HG03432 (cell line): Measurements from ENCODE around the gene FAM200A.
"Not testable (repeated sequence)": the region's sequence is repeated elsewhere in the genome, so short reads cannot be mapped to it uniquely, and the experiment has no call there.

Source experiments
- ATAC-seq: cut with Tn5 transposase; IDR thresholded peaks from one replicate; pipeline ENCODE4 v1.9.1; 2021; ENCODE audit warnings: mild to moderate bottlenecking, moderate library complexity; ENCODE audit not compliant: unreplicated experiment

FAM200A gene

DNA sequence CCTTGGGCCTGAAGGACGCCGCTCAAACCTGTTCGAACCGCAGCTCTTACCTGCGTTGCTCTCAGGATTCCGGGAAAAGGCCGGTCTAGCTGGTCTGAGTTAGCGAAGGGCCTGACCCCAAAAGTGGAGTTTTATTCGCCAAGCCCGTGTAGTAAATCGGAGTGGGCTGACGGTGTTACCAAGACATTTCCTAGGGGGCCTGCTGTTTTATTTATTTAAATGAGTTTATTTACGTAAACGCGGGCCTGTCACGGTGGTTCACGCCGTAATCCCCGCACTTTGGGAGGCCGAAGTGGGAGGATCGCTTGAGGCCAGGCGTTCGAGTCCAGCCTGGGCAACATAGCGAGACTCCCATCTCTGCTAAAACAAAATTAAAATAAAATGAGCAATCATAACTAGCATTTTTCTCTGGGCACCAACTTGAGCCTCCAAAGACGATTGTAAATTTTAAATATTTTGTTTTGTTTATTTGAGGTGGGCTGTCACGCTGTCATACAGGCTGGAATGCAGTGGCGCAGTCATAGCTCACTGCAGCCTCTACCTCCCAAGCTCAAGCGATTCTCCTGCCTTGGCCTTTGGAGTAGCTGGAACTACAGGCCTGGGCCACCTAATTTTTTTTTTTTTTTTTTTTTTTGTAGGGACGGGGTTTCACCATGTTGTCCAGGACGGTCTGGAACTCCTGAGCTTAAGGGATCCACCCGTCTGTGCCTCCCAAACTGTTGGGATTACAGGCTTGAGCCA lies 7.4 kb upstream of the FAM200A start:
- no peak for ATAC-seq

DNA sequence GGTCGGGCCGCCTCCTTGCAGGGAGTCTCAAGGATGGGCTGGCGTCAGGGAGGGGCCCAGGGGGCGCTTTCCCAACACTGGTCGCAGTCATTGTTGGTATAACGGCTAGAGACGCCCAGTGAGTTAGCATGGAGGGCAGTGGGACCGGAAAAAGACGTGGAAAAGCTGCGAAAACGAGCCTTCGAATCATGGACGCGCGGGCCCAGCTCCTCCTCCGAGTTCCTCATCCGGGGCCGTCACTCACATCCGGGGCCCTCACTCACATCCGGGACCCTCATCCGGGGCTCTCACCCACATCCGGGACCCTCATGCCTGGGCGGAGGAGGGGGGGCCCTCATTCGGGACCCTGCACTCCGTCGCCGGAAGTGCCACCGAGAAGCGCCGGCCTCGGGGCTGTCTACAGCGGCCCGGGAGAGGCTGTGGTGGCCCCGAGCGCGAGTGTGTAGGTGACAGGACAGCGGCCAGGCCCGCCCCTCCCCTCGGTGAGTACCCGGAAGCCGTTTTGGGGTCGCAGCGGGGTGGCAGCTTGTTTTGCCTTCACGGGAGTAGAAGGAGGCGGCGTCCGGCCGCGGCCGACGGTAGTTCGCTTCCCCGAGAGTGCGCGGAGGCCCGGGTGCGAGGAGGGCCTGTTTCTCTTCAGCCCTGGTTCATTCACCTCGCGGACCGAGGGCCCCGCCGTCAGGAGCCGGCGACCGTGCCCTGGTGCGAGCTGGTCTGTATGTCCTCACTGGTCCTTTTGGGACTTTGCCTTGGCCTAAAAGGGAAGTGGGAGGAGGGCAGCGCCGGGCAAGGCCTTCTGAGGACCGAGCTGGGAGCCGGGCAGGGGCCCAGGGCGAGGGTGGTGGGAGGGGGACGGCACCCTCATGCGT lies 6.6 kb upstream of the FAM200A start, which contains the start of gene ZNF655:
ZNF655 (plus strand) TSS at position 337 of the 869 bp plus-strand sequence. CDS start 1,918 bp downstream, outside the sequence.
- ATAC-seq = peak; percentile 80

DNA sequence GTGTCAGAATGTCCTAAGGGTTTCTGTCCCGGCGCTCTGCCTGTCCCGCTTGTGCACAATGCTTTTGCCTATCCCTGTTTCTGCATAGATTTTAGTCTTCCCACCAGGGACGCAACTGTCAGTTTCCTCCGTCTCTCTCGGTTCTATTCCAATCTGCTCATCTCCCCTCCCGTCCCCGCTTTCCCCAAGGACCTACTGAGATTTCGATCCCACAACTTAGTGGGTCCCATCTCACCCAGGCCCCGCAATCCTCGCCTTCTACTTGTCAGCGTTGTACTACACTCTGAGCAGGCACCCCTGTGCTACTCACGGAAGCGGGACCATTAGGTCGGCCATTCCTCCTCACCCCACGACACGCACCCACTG lies 6.0 kb upstream of the FAM200A start:
- peak; percentile 48 for ATAC-seq

GRCh38 chr7:99557196-99557607 lies 5.3 kb upstream of the FAM200A start:
- no peak for ATAC-seq

DNA sequence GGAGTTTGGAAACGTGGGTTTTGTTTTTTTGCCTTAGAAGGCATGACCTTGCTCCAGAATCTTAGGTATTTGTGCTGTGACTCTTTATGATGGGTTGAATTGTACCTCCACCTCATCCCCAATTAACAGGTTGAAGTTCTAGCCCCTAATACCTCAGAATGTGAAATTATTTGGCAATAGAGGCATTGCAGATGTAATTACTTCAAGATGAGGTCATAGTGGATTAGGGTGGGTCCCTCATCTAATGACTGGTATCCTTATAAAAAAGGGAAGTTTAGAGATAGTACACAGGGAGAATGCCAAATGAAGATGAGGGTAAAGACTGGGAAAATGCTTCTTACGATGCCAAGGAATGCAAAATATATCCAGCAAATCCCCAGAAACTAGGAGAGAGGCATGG lies 3.0 kb upstream of the FAM200A start:
- ATAC-seq = no peak

GRCh38 chr7:99553039-99553438 lies 1.1 kb upstream of the FAM200A start:
- no peak for ATAC-seq

DNA sequence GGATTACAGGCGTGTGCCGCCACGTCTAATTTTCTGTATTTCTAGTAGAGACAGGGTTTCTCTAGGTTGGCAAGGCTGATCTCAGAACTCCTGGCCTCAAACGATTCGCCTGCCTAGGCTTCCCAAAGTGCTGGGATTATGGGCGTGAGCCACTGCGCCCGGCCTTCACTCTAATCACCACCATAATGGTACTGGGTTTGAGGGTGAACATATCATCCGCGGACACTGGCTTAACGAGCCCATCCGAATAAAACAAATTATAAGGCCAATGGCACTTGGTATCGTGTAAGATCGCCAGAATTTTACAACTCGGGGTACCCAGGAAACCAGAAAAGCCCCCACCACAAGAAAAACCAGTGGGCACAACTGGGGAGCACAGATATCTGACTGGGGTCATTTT lies 580 bp downstream of the FAM200A start:
- ATAC-seq = no peak

GRCh38 chr7:99549545-99549944 lies 2.4 kb downstream of the FAM200A start:
- ATAC-seq = not testable (repeated sequence)

DNA sequence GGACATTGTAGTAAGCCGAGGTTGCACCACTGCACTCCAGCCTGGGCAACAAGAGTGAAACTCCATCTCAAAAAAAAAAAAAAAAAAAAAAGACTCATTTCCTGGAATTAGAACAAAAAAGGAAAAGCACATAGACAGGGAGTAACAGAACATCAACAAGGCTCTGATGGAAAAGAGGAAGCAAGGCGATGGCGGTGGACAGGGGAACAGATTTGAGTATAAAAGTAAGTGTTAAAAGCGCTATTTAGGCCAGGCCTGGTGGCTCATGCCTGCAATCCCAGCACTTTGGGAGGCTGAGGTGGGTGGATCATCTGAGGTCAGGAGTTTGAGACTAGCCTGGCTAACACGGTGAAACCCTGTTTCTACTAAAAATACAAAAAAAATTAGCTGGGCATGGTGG lies 6.6 kb downstream of the FAM200A start:
- ATAC-seq = not testable (repeated sequence)

DNA sequence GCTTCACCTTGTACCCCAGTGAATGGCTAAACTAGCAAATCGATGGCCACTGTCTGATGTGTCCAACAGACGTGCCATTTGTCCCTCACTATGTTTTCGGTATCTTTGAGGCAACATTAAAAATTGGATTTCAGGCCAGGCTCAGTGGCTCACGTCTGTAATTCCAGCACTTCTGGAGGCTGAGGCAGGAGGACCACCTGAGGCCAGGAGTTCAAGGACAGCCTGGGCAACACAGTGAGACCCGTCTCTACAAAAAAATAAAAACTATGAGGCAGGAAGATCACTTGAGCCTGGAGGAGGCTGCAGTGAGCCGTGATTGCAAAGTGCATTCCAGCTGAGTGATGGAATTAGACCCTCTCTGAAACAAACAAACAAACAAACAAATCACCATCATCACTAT lies 8.0 kb downstream of the FAM200A start:
- no peak for ATAC-seq

DNA sequence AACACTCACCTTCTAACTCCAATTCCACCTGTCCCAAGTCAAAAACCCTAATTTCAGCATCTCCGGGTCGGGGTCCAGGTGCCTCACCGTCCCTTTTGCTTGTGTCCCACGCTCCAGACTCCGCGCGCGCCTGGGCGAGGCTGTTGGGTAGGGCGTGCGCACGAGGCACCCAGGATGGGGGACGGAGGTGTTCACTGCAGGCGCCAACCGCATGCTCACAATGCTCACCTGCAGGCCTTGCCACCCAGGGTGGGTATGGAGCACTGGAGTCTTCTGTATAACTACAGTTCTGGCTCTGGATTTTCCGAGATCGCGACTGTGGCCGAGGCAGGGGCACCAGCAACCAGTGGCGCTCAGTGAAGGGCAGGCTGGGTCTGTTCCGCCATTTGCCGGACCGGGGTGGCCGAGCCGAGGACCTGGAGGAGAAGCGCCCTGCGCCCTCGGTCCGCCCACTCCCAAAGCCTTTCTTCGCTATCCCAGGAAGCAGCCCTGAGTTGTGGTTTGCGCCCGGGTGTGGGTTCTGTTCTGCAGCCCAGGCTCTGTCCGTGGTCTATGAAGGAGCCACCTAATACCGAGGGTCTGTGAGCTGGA lies 8.7 kb downstream of the FAM200A start:
- ATAC-seq = no peak

- ATAC-seq = no peak
These were observed 10.7 kb downstream of the FAM200A start for GRCh38 chr7:99541212-99541611.

DNA sequence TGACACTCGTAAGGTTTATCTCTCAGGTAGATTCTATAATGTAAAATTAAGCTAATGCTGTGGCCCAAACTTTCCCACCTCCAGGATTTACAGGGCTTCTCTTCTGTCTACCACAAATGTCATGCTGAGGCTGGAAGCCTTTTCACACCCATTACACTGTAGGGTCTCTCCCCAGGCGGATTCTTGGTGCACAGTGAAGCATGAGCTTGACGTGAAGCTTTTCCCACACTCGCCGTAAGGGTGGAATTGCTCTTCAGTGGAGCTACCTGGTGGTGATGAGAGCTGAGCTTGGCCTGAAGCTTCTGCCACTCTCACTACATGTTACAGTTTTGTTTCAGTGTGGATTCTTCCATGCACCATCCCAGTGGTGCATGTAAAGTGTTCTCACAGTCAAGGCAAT lies 11.4 kb downstream of the FAM200A start:
- ATAC-seq = no peak

GRCh38 chr7:99539213-99539811 lies 12.6 kb downstream of the FAM200A start:
- ATAC-seq = no peak

DNA sequence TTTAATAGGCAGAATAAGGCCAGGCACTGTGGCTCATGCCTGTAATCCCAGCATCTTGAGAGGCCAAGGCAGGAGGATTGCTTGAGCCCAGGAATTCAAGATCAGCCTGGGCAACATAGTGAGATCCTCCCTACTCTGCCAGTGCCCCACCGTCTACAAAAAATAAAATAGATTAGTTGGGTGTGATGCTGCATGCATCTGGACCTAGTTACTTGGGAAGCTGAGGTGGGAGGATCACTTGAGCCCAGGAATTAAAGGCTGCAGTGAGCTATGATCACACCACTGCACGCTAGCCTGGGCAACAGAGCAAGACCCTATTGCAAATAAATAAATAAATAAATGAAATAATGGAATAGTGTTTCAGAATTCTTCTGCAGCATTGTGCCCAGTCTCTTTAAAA lies 16.2 kb downstream of the FAM200A start:
- no peak for ATAC-seq

GRCh38 chr7:99531354-99531765 lies 20.6 kb downstream of the FAM200A start:
- no peak for ATAC-seq

DNA sequence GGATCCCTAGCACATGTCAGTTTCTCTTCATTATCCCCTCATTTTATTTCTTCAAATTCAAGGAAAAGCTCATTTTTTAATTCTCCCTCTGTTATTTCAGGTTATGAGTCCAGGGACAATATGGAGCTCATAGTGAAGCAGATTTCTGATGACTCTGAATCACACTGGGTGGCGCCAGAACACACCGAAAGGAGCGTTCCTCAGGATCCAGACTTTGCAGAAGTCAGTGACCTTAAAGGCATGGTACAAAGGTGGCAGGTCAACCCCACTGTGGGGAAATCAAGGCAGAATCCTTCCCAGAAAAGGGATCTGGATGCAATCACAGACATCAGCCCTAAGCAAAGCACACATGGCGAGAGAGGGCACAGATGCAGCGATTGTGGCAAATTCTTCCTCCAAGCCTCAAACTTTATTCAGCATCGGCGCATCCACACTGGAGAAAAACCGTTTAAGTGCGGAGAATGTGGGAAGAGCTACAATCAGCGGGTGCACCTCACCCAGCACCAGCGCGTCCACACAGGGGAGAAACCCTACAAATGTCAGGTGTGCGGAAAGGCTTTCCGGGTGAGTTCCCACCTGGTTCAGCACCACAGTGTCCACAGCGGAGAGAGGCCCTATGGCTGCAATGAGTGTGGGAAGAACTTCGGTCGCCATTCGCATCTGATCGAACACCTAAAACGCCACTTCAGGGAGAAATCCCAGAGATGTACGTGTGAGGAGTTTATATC lies 26.0 kb downstream of the FAM200A start:
- no peak for ATAC-seq

DNA sequence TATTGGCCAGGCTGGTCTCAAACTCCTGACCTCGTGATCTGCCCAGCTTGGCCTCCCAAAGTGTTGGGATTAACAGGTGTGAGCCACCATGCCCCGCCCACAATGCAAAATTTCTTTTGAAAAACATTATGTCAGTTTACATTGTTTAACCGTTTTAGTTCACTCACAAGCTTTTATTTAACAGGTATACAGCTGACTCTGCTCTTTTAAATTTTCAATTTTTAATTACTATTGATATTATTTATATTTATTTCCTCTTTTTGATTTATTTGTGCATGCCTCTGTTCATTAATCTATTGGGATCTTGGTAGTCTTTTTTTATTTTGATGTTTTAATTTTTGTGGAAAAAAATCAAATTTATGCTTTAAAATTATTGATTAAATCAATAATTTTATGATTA lies 30.5 kb downstream of the FAM200A start:
- ATAC-seq = no peak

GRCh38 chr7:99514050-99514449 lies 37.9 kb downstream of the FAM200A start:
- no peak for ATAC-seq

GRCh38 chr7:99505324-99505662 lies 46.6 kb downstream of the FAM200A start:
- ATAC-seq = peak; percentile 3
